Psoas muscle (tissue), 8 donors: ENCODE results near the gene CYP4F3. TPM values are rescaled to one million over a fixed set of nuclear protein-coding genes. Genes with fewer than 3 reads are reported as not detected.

ENCODE experiments used
- ATAC-seq, 4 donors: fragments of 200-7000 bp; cut with Tn5 transposase; one replicate each; pipeline ENCODE4 v1.9.1; 2020; ENCODE audit warnings: moderate library complexity in 3 of 4, mild to moderate bottlenecking in 2 of 4
- DNase-seq, 2 donors: peaks; one replicate each; pipeline ENCODE4 v3.0.0-alpha.2; 2020
- H3K27ac ChIP-seq: fragments of 200-600 bp; one replicate; pipeline ENCODE4 v1.8.0; 2022
- H3K27me3 ChIP-seq, 3 donors: fragments of 200-600 bp in 1 of 3; one replicate each; pipeline versions ENCODE4 v1.6.1 to v1.8.0; 2013 to 2022; ENCODE audit warnings: low read length in 2 of 3, mild to moderate bottlenecking in 2 of 3, moderate library complexity in 1 of 3; ENCODE audit not compliant: insufficient read depth in 3 of 3
- H3K36me3 ChIP-seq, 2 donors: fragments of 200-600 bp in 1 of 2; one replicate each; pipeline versions ENCODE4 v1.6.1 to v1.8.0; 2013 to 2022; ENCODE audit warnings: low read depth in 1 of 2, mild to moderate bottlenecking in 1 of 2, moderate library complexity in 1 of 2; ENCODE audit not compliant: insufficient read depth in 1 of 2
- H3K4me1 ChIP-seq: fragments of 200-600 bp; one replicate; pipeline ENCODE4 v1.8.0; 2022
- H3K4me3 ChIP-seq: fragments of 200-600 bp; one replicate; pipeline ENCODE4 v1.8.0; 2022; ENCODE audit warnings: mild to moderate bottlenecking
- H3K9me3 ChIP-seq: fragments of 200-600 bp; one replicate; pipeline ENCODE4 v1.8.0; 2022
- WGBS, 3 donors: extraction: QIAGEN DNeasy Blood & Tissue Kit; methylation state at CpG; one replicate each; pipeline versions ENCODE4 v1.1.6 to v1.1.7; 2013; 5-methylcytosine and 5-hydroxymethylcytosine counted together
- intact Hi-C, 2 donors: fragments of 100-400 bp; cut with DNase I; formaldehyde crosslinking; loops; one replicate each; pipeline versions ENCODE4 v1.11.0 to v1.14.2; 2022
- polyA plus RNA-seq, 3 donors: library from polyadenylated mRNA; stranded (reverse); fragments of 200-250 nt; gene quantifications; one replicate each; pipeline ENCODE4 v1.2.3, GENCODE V29; 2013
- total RNA-seq, 4 donors: library from RNA; stranded (reverse); fragmentation: NEBNext Ultra II Directional in 2 of 4; extraction: Animal tissue kit (Norgen Biotek cat#: 25700) in 2 of 4; gene quantifications; one replicate each; pipeline versions ENCODE4 v1.2.1 to v1.2.4, GENCODE V29; 2021 to 2023
- TF ChIP-seq, protein P1 (sequence below): fragments of 200-600 bp; IDR thresholded peaks from one replicate; pipeline ENCODE4 v1.8.0; 2022; ENCODE audit warnings: antibody characterized with exemption
- donor health status: healthy with polysubstance abuse.
- donor health status: DM: no; HTN: no; CAD: no; lungs with moderate emphysema.
- donor health status: Bipolar disorder and iron deficiency.
- donor health status: healthy.
- donor health status: DM: yes; HTN: yes; CAD: no.
- donor health status: DM: no; HTN: no; CAD: no.
- donor health status: DM: no; HTN: no; CAD: no.
- donor health status: DM: yes; HTN: yes; CAD: no.

The CYP4F3 gene
- total and polyA plus RNA-seq, 7 donors = 0.01 to 0.43 (median 0.04) TPM; not detected in 1

- 73 to 78% (median 76%) methylated on average over 2 of the region's 2 CpGs for WGBS, 3 donors
Observed at GRCh38 chr19:15636026-15636425, 4.7 kb upstream of the CYP4F3 start.

GRCh38 chr19:15639596-15639995 lies 1.1 kb upstream of the CYP4F3 start:
- TF ChIP-seq, protein P1, sequence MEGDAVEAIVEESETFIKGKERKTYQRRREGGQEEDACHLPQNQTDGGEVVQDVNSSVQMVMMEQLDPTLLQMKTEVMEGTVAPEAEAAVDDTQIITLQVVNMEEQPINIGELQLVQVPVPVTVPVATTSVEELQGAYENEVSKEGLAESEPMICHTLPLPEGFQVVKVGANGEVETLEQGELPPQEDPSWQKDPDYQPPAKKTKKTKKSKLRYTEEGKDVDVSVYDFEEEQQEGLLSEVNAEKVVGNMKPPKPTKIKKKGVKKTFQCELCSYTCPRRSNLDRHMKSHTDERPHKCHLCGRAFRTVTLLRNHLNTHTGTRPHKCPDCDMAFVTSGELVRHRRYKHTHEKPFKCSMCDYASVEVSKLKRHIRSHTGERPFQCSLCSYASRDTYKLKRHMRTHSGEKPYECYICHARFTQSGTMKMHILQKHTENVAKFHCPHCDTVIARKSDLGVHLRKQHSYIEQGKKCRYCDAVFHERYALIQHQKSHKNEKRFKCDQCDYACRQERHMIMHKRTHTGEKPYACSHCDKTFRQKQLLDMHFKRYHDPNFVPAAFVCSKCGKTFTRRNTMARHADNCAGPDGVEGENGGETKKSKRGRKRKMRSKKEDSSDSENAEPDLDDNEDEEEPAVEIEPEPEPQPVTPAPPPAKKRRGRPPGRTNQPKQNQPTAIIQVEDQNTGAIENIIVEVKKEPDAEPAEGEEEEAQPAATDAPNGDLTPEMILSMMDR = no peak
- Histone ChIP-seq H3K27me3 (no peaks in the 10 kb centered on the region), H3K36me3 (no peaks in the 10 kb centered on the region), H3K27ac (no peak overlapping the region), H3K4me3 (no peak overlapping the region), H3K9me3 (no peaks in the 10 kb centered on the region), H3K4me1 (no peaks in the 10 kb centered on the region)
- intact Hi-C loops = no loop called here
- DNase-seq (no peak), ATAC-seq (no peak)

More at GRCh38 chr19:15636026-15636425, 4.7 kb upstream of the CYP4F3 start:
- no peaks in the 10 kb centered on the region for H3K36me3 ChIP-seq
- no peak overlapping the region for H3K27ac ChIP-seq
- no peaks in the 10 kb centered on the region for H3K9me3 ChIP-seq
- H3K4me1 ChIP-seq = no peaks in the 10 kb centered on the region
- TF ChIP-seq, protein P1 = no peak
- H3K27me3 ChIP-seq = peaks cover 0 to 2% (median 0%) of the 10 kb centered on the region in 3 donors
- no peak for DNase-seq
- H3K4me3 ChIP-seq = no peak overlapping the region
- intact Hi-C loops = no loop called here
- no peak for ATAC-seq

GRCh38 chr19:15640904-15641597 lies 354 bp downstream of the CYP4F3 start:
- TF ChIP-seq, protein P1 = no peak
- no peaks in the 10 kb centered on the region for H3K27me3 ChIP-seq
- H3K36me3 ChIP-seq = no peaks in the 10 kb centered on the region
- WGBS, 3 donors = 60 to 68% (median 68%) methylated on average over 12 of the region's 12 CpGs
- no peak for ATAC-seq
- no peaks in the 10 kb centered on the region for H3K4me1 ChIP-seq
- H3K27ac ChIP-seq = no peak overlapping the region
- intact Hi-C loops = no loop called here
- DNase-seq = no peak
- H3K4me3 ChIP-seq = no peak overlapping the region
- H3K9me3 ChIP-seq = no peaks in the 10 kb centered on the region

DNA sequence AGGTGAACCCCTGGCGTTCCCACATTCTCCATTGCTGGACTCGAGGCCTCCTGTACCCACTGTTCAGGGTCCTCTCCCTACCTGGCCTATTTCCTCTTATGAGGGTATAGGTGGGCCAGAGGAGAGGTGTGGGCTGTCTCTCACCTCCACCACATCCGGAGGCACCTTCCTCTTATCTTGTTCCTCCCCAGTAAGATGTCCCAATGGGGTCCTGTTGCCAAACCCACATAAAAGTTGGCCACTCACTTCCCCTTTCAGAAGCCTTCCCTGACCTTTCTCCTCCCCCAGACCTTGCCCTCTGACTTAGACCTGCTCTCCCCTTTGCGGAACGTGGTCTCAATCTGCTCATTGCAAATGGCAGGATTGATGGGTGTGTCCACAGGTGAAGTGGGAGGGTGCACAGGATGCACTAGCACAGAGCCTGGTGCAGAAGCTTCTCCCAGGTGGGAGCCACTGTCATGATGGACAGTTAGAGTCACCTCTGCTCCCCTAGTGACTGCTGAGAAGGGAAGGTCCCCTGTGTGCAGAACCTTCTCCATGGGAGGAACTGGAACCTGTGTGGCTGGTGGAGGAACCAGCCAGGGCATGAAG lies 1.3 kb downstream of the CYP4F3 start:
- 59 to 73% (median 66%) methylated on average over 5 of the region's 5 CpGs for WGBS, 3 donors
- no peaks in the 10 kb centered on the region for H3K9me3 ChIP-seq
- H3K27me3 ChIP-seq = no peaks in the 10 kb centered on the region
- H3K27ac ChIP-seq = no peak overlapping the region
- no peak for DNase-seq
- H3K36me3 ChIP-seq = no peaks in the 10 kb centered on the region
- no peak for ATAC-seq
- H3K4me3 ChIP-seq = no peak overlapping the region
- TF ChIP-seq, protein P1 = no peak
- no peaks in the 10 kb centered on the region for H3K4me1 ChIP-seq
- intact Hi-C loops = no loop called here

GRCh38 chr19:15642807-15643206 lies 2.1 kb downstream of the CYP4F3 start:
- H3K27ac ChIP-seq = no peak overlapping the region

More at GRCh38 chr19:15642807-15643206, 2.1 kb downstream of the CYP4F3 start:
- H3K4me1 ChIP-seq = no peaks in the 10 kb centered on the region
- no peaks in the 10 kb centered on the region for H3K9me3 ChIP-seq
- intact Hi-C loops = no loop called here
- DNase-seq (no peak), ATAC-seq (no peak)
- TF ChIP-seq, protein P1 = no peak
- no peak overlapping the region for H3K4me3 ChIP-seq
- H3K36me3 ChIP-seq = no peaks in the 10 kb centered on the region
- no peaks in the 10 kb centered on the region for H3K27me3 ChIP-seq
